ENCODE results near the gene DENND6A.
A peak's percentile ranks its signal among the peaks of the same experiment; 100 is the strongest.
"Not testable (repeated sequence)": the region's sequence is repeated elsewhere in the genome, so short reads cannot be mapped to it uniquely, and the experiment has no call there.

The DENND6A gene, protein sequence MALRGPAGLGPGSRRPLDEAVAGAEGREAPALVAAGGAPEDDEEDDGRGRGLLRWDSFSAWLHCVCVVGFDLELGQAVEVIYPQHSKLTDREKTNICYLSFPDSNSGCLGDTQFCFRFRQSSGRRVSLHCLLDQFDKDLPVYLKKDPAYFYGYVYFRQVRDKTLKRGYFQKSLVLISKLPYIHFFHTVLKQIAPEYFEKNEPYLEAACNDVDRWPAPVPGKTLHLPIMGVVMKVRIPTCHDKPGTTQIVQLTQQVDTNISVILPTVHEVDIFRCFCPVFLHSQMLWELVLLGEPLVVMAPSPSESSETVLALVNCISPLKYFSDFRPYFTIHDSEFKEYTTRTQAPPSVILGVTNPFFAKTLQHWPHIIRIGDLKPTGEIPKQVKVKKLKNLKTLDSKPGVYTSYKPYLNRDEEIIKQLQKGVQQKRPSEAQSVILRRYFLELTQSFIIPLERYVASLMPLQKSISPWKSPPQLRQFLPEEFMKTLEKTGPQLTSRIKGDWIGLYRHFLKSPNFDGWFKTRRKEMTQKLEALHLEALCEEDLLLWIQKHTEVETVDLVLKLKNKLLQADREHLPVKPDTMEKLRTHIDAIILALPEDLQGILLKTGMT

DNA sequence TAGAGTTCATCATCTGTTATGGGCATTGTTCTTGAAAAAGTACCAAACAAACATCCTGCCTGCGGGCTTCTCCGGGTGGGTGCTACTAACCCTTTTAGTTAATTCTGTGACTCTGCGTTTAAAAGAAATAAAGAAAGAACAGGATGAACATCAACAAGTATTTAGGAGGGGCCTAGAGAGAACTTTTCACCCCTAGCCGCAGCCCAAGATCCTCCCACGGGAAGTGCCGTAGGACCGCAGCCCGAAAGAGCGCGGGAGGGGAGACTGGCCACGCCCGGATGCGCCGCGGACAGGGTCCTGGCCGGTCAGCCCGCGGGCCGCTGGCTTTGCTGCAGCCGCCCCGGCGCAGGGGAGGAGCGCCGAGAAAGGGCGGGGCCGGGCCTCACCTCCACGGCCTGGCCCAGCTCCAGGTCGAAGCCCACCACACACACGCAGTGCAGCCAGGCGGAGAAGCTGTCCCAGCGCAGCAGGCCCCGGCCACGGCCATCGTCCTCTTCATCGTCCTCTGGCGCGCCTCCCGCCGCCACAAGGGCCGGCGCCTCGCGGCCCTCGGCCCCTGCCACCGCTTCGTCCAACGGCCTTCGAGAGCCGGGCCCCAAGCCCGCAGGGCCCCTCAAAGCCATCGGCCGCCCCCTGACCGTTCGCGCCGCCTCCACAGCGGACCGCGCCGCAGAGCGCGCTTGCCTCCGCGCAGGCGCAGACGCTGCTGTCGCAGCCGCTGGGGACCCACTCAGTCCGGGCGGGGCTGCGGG lies at the start of gene DENND6A:
Gene DENND6A, minus strand, starts transcription at position 682 of the 752 bp plus-strand sequence. Its CDS starts 59 bp downstream, at position 623.
- DNase-seq (ENCODE audit: low read depth): peak; percentile 93

DNA sequence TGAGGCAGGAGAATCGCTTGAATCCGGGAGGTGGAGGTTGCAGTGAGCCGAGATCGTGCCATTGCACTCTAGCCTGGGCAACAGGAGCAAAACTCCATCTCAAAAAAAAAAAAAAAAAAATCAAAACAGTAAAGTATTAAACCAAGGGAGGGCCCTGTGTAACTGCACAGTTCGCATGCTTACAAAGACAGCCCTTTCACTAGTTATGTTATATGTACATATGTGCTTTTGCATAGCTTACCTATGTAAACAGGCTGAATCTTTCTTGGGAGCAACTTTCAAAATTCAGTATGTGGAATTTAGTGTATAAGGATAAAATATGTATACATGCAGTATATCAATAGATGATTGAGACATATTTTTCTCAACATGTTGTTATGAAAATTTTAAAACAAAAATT lies 47.1 kb upstream of the DENND6A start:
- DNase-seq (ENCODE audit: low read depth): no peak

DNA sequence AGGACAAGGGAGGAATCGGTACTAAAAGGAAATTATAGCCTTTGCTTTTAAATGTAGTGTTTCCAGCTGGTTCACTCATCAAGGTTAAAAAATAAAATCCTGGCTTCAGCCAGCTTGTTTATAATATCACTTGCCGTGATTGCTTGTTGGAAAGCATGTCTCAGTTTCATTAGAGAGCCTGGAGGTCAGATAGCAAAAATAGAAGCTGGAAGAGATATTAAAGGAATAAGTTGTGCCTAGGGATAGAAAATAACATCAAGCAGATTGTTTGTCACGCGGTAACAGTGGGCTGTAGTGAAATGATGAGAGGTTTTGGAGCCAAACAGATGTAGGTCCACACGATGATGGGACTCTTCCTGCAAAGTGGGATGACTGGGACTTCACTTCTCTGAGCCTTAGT lies 45.5 kb upstream of the DENND6A start:
- no peak for DNase-seq (ENCODE audit: low read depth)

DNA sequence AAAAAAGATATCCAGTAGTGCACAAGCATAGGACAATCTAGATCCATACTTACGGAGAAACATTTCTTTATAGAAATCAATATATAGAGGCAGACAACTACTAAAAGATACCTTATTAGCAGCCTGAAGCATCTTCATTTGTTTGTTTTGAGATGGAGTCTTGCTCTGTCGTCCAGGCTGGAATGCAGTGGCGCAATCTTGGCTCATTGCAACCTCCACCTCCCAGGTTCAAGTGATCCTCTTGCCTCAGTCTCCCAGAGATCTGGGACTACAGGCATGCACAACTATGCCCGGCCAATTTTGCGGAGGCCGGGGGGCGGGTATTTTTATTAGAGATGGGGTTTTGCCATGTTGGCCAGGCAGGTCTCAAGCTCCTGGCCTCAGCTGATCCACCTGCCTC lies 45.0 kb upstream of the DENND6A start:
- DNase-seq (ENCODE audit: low read depth): no peak

DNA sequence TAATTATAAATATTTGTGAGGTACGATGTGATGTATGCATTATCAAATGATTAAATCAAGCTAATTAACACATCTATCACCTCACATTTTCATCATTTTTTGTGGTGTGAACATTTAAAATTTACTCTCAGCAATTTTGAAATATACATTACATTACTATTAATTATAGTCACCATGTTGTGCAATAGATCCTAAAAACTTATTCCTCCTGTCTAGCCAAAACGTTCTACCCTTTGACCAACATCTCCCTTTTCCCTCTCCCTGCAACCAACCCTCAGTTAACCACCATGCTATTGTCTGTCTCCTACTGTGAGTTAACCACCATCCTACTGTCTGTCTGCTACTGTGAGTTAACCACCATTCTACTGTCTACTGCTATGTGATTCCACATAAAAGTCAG lies 42.5 kb upstream of the DENND6A start:
- DNase-seq (ENCODE audit: low read depth): no peak

DNA sequence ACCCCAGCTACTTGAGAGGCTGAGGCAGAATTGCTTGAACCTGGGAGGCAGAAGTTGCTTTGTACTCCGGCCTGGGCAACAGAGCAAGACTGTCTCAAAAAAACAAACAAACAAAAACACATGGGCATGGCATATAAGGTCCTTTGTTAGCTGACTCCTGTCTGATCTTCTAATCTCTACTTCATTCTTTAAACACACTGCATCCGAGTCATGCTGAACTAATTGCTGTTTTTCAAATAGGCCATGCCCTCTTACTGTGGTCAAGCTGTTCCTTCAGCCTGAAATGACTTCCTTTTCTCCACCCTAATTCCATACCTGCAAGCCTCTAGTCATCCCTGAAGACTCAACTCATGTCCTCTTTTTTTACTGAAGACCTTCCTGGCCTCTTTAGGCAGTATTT lies 40.9 kb upstream of the DENND6A start:
- DNase-seq (ENCODE audit: low read depth): no peak

DNA sequence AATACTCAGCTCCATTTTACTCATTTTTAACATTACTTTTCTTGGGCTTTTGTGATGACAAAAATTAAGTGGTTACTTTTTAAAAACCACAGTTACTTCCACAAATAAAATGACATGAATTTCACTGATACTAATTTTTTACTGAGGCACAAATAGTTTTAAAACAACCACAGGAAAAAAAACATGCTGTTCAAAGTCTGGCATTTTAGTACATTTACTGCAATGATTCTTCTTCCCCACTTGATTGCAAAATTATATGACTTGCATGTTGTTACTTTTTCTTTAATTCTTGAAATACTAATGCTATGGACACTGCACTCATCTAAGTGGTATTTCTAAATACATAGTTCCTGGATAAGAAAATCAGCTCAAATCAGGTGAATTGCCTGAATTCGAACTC lies 38.4 kb upstream of the DENND6A start:
- no peak for DNase-seq (ENCODE audit: low read depth)

DNA sequence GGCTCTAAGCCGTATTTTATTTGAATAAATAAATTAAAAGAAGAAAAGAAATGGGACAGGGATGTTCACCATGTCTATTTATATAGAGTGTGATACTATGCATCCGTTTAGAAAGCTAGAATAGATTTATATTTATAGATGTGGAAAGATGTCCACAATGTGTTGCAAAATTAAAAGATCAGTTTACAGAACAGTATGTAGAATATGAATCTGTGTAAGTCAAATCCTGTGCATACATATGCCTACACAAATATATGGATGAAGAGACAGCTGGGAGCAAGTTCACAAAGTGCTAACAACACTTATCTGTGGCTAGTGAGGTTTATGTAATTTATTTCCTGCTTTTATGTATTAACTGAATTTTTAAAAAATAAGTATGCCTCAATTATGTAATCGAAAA lies 37.8 kb upstream of the DENND6A start:
- no peak for DNase-seq (ENCODE audit: low read depth)

DNA sequence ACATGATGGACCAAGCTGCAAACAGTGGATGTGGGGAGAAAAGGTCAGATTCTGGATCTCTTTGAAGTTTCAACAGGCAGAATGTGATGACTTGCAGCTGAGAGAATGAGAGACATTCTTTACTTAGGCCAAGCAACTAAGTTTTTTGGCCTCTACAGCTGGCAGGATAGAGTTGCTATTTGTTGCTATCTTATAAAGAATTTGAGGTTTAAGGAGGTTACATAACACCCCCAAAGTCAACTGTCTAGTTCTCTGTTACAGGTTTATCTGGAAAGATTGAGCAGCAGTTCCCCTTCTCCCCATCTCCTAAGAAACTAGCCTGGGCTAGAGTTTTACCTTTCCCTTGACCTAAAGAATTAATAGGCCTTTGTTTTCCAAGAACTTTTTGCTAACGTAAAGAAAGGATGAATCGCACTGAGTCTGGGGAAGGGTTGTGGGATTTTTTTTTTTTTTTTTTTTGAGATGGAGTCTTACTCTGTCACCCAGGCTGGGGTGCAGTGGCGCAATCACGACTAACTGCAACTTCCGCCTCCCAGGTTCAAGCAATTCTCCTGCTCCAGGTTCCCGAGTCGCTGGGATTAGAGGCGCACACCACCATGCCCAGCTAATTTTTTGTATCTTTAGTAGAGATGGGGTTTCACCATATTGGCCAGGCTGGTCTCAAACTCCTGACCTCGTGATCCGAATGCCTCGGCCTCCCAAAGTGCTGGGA lies 36.6 kb upstream of the DENND6A start:
- no peak for DNase-seq (ENCODE audit: low read depth)

DNA sequence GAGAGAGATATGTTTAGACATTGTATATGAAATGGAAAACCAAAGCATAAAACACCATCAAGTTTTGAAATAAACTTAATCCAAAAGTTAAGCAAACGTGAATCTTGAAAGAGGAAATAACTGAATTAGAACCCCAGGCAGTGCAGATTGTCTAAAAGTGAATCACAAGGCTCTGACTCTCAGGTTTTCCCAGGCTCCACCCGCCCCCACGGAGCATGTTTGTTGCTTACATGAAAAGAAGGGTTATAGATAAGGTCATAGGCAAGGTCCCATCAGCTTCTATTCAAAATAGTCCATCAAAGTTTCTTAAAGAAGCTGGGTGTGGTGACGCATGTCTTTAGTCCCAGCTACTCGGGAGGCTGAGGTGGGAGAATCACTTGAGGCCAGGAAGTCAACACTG lies 34.2 kb upstream of the DENND6A start:
- DNase-seq (ENCODE audit: low read depth): no peak

DNA sequence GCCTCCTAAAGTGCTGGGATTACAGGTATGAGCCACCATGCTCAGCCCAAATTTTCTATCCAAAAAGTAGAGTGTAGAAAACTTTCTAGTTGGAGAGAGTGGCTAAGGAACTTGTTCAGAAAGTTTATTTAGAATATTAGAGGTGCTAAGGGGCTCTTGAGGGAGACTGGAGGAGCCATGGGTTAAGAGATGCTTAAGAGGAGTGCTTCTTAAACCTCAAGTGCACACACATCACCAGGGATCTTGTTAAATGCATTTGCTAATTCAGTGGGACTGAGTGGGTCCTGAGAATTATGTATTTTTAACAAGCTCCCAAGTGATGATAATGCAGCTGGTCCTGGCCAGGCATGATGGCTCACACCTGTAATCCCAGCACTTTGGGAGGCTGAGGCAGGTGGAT lies 33.5 kb upstream of the DENND6A start:
- no peak for DNase-seq (ENCODE audit: low read depth)

DNA sequence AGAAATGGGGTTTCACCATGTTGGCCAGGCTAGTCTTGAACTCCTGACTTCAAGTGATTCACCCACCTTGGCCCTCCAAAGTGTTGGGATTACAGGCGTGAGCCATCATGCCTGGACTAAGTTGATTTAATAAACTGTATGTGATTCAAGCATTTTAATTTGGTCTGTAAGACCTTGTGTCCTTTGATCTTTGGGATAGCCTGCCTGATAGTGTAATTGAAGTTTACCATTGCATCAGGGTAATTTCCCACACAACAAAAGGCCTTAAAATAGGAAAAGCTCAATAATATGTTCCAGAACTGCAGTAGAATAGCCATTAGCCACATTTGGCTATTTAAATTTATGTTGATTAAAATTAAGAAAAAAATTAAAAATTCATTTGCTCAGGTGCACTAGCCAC lies 25.2 kb upstream of the DENND6A start:
- no peak for DNase-seq (ENCODE audit: low read depth)

DNA sequence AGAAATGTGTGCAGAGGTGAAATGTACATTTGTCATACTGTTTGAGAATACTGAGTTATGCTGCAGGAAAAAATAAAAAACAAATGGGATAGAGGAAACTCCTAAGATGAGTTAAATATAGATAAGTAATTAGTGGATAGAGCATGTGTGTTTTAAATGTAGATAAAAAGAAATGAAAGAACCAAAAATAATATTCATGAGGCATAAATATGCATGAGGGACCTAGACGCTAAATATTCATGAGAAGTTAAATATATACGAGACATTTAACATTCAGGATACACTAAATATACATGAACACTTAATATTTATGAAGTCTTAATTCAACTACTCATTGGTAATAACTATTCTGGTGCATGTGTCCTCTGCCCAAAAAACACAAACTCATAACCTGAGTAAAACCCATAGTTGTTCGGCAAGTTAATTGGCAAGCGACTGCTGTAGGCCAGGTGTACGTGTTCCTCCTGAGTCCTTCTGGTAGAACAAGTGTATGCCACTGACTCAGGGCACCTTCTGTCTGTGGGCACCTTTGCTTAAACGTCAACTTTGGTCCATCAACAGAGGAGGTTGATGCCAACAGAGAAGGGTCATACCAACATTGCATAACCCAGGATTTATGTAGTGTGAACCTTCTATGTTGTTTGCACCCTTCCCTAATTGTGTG lies 24.5 kb upstream of the DENND6A start:
- DNase-seq (ENCODE audit: low read depth): no peak

DNA sequence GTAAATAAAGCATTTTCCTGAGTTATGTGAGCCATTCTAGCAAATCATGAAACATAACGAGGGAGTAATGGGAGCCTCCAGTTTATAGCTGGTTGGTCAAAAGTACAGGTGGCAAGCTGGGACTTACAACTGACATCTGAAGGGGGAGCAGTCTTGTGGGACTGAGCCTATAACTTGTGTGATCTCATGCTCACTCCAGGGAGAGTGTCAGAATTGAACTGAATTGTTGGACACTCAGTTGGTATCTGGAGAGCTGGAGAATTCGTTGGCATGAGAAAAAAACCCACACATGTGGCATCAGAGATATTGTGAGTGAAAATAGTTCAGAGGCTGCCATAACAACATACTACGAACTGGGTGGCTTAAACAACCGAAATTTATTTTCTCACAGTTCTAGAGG lies 22.8 kb upstream of the DENND6A start:
- no peak for DNase-seq (ENCODE audit: low read depth)

DNA sequence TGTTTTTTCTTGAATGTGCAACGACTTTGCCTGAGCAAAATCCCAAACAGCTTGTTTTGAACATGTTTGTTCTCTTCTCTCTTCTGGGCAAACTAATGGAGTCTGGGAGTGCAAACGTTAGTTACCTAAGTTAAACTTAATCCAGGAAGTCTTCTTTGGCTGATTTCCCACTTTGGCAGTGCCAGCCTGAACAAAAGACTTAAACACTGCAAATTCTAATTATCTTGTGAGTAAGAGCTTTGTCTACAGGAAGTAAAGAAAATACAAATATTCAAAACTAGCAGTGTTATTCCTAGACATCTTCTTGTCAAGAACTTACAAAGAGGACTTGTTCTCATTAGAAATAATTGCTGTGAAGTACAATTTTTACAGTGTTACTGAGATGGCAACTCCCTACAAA lies 16.7 kb upstream of the DENND6A start:
- no peak for DNase-seq (ENCODE audit: low read depth)

DNA sequence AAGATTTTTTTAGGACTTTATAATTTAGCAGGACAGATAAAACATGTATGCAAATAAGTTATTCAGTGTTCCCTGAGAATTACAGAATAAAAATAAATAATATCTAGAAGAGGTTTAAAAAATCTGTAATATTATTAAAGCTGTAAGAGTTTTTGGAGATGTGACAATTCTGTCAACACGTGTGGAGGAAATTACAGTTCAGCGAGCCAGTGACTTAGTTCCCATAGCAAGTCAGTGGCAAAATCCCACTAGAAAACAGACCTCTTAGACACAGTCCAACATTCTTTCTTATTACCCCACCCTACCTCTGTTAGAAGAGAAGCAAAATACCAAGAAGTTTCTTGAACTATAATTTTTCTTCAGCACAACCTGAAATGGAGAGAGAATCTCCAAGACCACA lies 16.2 kb upstream of the DENND6A start:
- DNase-seq (ENCODE audit: low read depth): no peak

DNA sequence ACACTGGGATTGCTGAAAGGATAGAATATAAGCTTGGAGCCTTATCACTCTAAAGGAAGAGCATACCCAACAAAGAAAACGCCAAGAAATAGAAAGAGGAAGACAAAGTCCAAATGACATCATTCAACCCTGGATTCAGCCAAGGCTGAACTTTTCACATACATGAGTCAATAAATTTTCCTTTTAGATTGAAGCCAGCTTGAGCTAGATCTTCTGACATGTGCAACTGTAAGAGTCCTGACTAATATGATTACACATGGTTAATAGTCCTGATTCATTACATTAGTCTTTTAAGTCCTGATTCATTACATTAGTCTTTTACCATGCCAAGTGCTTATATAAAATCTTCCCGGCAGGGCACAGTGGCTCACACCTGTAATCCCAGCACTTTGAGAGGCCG lies 13.6 kb upstream of the DENND6A start:
- no peak for DNase-seq (ENCODE audit: low read depth)

DNA sequence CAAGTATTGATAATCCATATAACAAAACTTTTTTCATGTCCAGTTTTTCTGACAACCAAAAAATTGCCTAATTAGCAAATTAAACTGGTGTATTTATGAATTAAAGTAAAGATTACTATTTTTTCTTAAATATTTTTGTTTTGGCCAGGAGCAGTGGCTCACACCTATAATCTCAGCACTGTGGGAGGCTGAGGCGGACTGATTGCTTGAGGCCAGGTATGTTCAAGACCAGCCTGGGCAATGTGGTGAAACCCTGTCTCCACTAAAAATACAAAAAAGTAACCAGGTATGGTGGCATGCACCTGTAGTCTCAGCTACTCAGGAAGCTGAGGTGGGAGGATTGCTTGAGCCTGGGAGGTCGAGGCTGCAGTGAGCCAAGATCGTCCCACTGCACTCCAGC lies 12.5 kb upstream of the DENND6A start:
- DNase-seq (ENCODE audit: low read depth): not testable (repeated sequence)

DNA sequence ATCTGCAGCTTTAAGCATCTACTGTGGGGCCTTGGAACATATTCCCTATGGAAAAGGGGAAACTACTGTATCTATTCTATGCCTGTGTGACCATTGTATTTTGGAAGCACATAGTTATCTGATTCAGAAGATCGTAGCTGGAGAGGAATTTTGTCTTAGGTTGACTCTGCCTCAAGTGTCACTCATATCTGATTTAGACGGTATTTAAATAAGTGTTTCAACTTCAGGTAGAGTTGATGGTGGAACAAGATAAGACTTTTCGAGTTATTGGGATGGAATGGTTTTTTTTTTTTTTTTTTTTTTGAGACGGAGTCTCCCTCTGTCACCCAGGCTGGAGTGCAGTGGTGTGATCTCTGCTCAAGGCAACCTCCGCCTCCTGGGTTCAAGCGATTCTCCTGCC lies 8.9 kb upstream of the DENND6A start:
- DNase-seq (ENCODE audit: low read depth): no peak

DNA sequence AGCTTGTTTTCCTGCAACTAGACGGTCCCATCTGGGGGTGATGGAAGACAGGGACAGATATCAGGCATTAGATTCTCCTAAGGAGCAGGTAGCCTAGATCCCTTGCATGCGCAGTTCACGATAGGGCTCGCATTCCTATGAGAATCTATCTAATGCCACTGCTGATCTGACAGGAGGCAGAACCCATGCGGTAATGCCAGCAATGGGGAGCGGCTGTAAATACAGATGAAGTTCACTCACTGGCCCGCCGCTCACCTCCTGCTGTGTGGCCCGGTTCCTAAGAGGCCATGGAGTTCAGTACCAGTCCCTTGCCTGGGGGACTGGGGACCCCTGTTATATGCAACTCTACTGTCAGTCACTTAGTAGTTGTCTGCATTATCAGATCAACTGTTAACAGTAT lies 7.9 kb upstream of the DENND6A start:
- no peak for DNase-seq (ENCODE audit: low read depth)

DNA sequence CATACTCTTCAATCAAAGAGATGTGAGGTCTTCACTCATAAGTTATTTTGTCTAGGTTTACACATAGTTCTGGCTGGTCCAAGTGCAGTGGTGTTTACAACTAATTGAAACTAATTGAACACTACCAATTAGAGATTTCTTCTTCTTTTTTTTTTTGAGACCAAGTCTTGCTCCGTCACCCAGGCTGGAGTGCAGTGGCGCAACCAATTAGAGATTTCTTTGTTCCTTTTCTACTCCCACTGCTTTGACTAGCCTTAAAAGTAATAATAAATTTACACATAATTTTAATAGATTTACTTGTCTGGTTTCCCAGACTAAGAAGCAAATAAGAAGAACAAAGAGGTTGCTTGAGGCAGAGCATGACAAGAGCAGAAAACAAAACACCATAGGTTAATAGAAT lies 6.7 kb upstream of the DENND6A start:
- DNase-seq (ENCODE audit: low read depth): no peak

DNA sequence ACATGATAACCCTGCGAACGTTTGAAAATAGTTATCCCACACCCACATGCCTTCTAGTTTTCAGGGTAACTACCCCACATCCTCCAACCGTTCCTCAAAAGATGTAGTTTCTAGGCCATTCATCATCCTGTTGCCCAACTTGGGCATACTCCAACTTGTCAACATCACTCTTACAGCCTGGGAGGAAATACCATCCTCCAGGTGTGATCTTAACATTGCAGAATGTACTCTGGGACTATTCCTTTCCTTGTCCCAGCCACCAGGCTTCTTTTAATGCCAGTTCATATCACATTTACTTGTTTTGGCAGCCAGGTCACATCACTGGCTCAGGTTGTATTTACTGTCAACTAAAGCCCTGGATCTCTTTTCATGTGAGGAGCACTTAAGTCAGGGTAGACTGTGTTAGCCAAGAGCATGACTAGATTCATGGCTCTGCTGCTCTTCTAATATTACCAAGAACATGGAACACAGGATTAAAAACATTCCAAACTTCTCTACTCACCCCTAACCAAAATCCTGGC lies 4.0 kb upstream of the DENND6A start:
- DNase-seq (ENCODE audit: low read depth): no peak
